Measurements from ENCODE around the gene HMOX1. TPM values are rescaled to one million over a fixed set of nuclear protein-coding genes. Genes with fewer than 3 reads are reported as not detected.
"Not testable (repeated sequence)": the region's sequence is repeated elsewhere in the genome, so short reads cannot be mapped to it uniquely, and the experiment has no call there.

The HMOX1 gene
- total and polyA plus RNA-seq, 8 donors: 8.2 to 355 (median 10.5) TPM

DNA sequence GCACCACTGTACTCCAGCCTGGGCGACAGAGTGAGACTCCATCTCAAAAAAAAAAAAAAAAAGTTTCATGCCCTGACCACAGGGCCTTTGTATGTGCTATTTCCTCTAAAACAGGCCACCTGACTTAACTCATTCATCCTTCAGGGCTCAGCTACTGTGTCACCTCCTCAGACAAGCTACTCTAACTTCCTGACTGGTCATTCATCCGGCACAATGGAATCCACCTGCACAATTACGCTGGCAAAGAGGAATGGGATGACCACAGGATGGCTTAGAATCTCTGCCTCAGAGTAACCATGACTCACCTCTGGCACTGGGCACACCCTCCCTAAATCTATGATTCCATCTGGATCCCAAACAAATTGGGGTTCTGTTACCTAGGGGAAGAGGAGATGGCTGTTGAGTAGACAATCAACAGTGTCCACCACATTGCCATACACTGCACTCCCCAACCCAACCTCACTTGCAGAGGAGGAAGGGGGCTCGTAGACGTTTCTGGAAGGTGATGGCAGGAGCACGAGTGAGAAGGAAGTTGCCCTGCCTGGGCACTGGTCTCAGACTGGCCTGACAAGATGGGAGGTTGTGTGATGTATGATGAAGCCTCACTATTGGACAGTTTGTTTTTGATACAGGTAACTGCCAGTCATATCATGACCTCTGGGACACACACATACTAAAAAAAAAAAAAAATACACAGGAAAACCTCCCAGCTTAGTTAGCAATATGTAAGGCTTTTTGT, 22.8 kb upstream of the HMOX1 start:
- no peaks in the 10 kb centered on the region for H3K36me3 ChIP-seq
- H3K27ac ChIP-seq: no peak overlapping the region
- H3K27me3 ChIP-seq: peaks cover 0 to 4% of the 10 kb centered on the region in 2 donors
- TF ChIP-seq, protein P1, sequence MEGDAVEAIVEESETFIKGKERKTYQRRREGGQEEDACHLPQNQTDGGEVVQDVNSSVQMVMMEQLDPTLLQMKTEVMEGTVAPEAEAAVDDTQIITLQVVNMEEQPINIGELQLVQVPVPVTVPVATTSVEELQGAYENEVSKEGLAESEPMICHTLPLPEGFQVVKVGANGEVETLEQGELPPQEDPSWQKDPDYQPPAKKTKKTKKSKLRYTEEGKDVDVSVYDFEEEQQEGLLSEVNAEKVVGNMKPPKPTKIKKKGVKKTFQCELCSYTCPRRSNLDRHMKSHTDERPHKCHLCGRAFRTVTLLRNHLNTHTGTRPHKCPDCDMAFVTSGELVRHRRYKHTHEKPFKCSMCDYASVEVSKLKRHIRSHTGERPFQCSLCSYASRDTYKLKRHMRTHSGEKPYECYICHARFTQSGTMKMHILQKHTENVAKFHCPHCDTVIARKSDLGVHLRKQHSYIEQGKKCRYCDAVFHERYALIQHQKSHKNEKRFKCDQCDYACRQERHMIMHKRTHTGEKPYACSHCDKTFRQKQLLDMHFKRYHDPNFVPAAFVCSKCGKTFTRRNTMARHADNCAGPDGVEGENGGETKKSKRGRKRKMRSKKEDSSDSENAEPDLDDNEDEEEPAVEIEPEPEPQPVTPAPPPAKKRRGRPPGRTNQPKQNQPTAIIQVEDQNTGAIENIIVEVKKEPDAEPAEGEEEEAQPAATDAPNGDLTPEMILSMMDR (IDR thresholded peaks at IDR 0.05): no peak
- no peak for ATAC-seq
- no peak for DNase-seq
- H3K4me1 ChIP-seq: peaks cover 0 to 46% of the 10 kb centered on the region in 2 donors
- no peak overlapping the region for H3K4me3 ChIP-seq
- no peaks in the 10 kb centered on the region for H3K9me3 ChIP-seq
- intact Hi-C loops (cut with DNase I): no loop called here

DNA sequence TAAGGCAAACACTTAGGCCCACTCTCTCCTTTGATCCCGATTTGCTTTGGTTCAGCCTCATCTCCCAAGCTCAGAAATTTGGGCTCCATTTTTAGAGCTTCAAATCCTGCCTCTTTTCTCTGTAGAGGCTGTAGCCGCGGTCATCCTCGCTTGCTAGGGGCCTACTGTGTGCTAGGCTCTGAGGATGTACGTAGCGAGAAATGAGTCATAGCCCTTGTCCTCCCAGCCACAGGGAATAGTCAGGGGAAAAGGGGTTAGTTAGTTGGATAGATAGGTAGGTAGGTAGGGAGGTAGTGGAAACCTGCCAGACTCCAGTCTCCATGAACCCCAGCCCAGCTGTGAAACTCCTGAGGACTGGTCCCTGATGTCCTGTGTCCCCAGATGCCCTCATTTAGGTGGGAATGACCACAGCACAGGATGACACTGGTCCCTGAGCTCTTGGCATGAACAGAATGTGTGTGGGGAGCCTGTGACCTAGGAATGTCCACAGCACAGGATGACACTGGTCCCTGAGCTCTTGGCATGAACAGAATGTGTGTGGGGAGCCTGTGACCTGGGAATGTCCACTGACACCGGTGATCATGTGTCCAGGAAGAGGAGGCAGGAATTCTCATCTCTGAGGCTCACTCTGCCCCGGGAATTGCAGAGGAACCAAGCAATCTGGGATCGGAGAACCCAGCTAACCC, 21.4 kb upstream of the HMOX1 start:
- intact Hi-C loops (cut with DNase I): no loop called here
- no peak for DNase-seq
- Histone ChIP-seq H3K4me1 (peaks cover 0 to 45% of the 10 kb centered on the region in 2 donors), H3K27ac (no peak overlapping the region), H3K9me3 (no peaks in the 10 kb centered on the region), H3K27me3 (peaks cover 0 to 4% of the 10 kb centered on the region in 2 donors), H3K36me3 (no peaks in the 10 kb centered on the region), H3K4me3 (no peak overlapping the region)
- TF ChIP-seq, protein P1 (IDR thresholded peaks at IDR 0.05): no peak
- ATAC-seq: no peak

DNA sequence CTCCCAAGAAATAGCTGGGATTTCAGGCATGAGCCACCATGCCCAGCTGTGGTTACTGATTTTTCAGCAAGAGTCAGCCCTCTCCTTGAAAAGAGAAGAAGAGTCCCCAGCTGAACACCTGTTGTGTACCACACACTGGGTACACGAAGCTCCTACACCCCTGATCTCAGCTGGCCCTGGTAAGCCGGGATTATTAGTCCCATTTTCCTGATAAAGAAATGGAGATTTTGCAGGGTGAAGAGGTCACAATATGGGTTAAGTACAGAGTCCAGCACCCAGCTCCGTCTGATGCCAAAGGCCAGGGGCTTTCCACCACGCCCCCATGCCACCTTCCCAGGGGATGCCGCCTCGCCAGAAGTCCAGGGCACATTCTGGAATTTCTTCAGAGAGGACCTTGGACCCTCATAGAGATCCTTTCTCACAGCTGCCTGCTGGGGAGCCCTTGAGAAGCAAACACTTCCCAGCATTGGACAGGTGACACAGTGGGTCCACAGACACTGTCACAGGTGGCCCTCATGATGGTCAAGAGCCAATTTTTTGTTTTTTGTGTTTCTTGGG, 19.8 kb upstream of the HMOX1 start:
- intact Hi-C loops (cut with DNase I): no loop called here

DNA sequence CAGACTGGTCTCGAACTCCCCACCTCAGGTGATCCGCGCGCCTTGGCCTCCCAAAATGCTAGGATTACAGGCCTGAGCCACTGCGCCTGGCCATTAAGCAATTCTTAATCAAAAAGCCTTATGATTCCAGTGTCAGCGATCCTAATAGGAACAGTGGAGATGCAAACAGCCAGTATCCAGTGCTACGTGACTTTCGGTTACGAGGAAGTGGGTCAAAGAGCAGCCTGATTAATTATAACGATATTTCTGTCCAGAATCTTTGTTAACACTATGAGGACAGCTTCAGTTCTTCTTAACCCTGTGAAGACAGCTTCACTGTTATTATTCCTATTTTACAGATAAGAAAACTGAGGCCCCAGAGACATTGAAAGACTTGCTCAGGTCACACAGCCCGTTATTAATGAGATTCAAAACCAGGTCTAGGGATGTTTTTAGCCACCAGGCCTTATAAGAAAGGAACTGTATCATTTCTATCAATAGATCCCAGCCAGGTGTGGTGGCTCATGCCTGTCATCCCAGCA, 17.3 kb upstream of the HMOX1 start:
- Histone ChIP-seq H3K27ac (peak overlapping the region in 1 of 2 donors; percentile 50), H3K36me3 (no peaks in the 10 kb centered on the region), H3K9me3 (no peaks in the 10 kb centered on the region), H3K4me3 (no peak overlapping the region), H3K4me1 (peaks cover 0 to 36% of the 10 kb centered on the region in 2 donors), H3K27me3 (no peaks in the 10 kb centered on the region)
- intact Hi-C loops (cut with DNase I): no loop called here
- TF ChIP-seq, protein P1 (IDR thresholded peaks at IDR 0.05): no peak
- ATAC-seq (no peak), DNase-seq (no peak)

More for the DNA sequence above, 19.8 kb upstream of the HMOX1 start:
- ATAC-seq (no peak), DNase-seq (no peak)
- H3K27me3 ChIP-seq: peaks cover 0 to 4% of the 10 kb centered on the region in 2 donors
- peaks cover 0 to 39% of the 10 kb centered on the region in 2 donors for H3K4me1 ChIP-seq
- TF ChIP-seq, protein P1 (IDR thresholded peaks at IDR 0.05): no peak
- no peak overlapping the region for H3K27ac ChIP-seq
- no peaks in the 10 kb centered on the region for H3K36me3 ChIP-seq
- no peaks in the 10 kb centered on the region for H3K9me3 ChIP-seq
- H3K4me3 ChIP-seq: no peak overlapping the region

DNA sequence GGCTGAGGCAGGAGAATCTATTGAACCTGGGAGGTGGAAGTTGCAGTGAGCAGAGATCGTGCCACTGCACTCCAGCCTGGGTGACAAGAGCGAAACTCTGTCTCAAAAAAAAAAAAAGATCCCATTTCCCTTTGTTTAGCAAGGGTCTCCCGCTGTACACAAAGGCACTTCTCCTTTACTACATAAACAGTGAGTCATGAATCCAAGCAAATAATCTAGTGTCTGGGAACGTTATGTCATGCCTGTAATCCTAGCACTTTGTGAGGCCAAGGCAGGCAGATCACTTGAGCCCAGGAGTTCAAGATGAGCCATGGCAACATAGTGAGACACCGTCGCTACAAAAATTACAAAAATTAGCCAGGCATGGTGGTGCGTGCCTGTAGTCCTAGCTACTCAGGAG, 16.7 kb upstream of the HMOX1 start:
- H3K9me3 ChIP-seq; H3K27me3 ChIP-seq; DNase-seq; intact Hi-C loops (cut with DNase I); H3K4me3 ChIP-seq; H3K36me3 ChIP-seq: not testable (repeated sequence)
- Histone ChIP-seq H3K4me1 (peaks cover 0 to 38% of the 10 kb centered on the region in 2 donors), H3K27ac (peak overlapping the region in 1 of 2 donors; percentile 50)
- ATAC-seq: peak; percentile 41

Data from left lung (tissue), 10 donors.